Fibroblast of pulmonary artery (primary cell): ENCODE measurements around the gene ZNF398.

Source experiments
- DNase-seq: peaks from one replicate; pipeline ENCODE4 v3.0.0-alpha.2; 2010; ENCODE audit warnings: low read depth
- H3K4me3 ChIP-seq: replicated peaks from 2 replicates; pipeline ENCODE4 v1.5.1; 2011; ENCODE audit warnings: low read depth, mild to moderate bottlenecking, control low read depth, low read length, moderate library complexity
- TF ChIP-seq, protein P1 (sequence below): IDR thresholded peaks from 2 replicates; pipeline ENCODE4 v1.5.1; 2011; ENCODE audit warnings: mild to moderate bottlenecking, control low read depth, low read length, inconsistent platforms; ENCODE audit errors: missing control alignments

ZNF398 gene

GRCh38 chr7:149216402-149216801 lies 69.1 kb downstream of the ZNF398 start:
- DNase-seq = no peak
- no peak overlapping the region for H3K4me3 ChIP-seq
- TF ChIP-seq, protein P1, sequence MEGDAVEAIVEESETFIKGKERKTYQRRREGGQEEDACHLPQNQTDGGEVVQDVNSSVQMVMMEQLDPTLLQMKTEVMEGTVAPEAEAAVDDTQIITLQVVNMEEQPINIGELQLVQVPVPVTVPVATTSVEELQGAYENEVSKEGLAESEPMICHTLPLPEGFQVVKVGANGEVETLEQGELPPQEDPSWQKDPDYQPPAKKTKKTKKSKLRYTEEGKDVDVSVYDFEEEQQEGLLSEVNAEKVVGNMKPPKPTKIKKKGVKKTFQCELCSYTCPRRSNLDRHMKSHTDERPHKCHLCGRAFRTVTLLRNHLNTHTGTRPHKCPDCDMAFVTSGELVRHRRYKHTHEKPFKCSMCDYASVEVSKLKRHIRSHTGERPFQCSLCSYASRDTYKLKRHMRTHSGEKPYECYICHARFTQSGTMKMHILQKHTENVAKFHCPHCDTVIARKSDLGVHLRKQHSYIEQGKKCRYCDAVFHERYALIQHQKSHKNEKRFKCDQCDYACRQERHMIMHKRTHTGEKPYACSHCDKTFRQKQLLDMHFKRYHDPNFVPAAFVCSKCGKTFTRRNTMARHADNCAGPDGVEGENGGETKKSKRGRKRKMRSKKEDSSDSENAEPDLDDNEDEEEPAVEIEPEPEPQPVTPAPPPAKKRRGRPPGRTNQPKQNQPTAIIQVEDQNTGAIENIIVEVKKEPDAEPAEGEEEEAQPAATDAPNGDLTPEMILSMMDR = no peak

DNA sequence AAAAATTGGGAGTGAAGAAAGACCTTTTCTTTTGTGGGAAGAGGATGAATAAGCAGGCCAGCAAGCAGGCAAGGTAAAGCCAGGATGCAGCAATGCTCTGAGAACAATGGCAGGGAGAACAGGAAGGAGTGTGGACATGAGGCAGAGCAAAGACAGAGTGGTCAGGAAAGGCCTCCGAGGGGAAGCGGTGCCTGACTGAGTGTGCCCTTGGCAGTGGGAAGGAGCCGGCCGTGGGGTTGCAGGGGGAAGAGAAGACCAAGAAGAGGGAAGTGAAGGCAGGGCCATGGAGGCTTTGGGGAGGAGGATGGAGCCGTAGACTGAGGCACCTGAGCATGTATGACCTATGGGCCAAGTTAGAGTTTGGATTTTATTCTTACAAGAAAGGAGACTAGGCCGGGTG lies 70.3 kb downstream of the ZNF398 start:
- TF ChIP-seq, protein P1 = no peak
- no peak overlapping the region for H3K4me3 ChIP-seq
- peak; percentile 27 for DNase-seq

GRCh38 chr7:149218469-149219420 lies 71.5 kb downstream of the ZNF398 start:
- no peak overlapping the region for H3K4me3 ChIP-seq
- no peak for DNase-seq
- TF ChIP-seq, protein P1 = no peak

DNA sequence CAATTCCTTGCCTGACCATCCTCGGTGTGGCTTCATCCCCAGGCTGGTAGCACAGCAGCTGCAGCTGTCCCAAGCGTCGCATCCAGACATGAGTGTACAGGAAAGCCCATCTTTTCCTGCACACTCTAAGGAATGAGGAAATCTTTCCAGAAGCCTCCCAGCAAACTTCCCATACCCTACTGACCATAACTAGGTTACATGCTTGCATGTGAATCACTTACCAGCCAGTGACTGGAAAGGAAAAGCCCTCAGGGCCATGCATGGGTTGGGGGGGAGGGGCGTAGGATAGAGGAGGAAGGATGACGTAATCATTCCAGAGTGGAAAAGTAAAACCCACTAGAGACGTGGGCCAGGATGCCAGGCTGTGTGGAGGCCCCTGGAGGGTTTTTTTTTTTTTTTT lies 73.3 kb downstream of the ZNF398 start:
- no peak overlapping the region for H3K4me3 ChIP-seq
- TF ChIP-seq, protein P1 = no peak

GRCh38 chr7:149223176-149223575 lies 75.9 kb downstream of the ZNF398 start:
- DNase-seq = no peak
- no peak overlapping the region for H3K4me3 ChIP-seq
- TF ChIP-seq, protein P1 = no peak

More for the DNA sequence above, 73.3 kb downstream of the ZNF398 start:
- DNase-seq = peak; percentile 51

- TF ChIP-seq, protein P1 = no peak
- DNase-seq = no peak
- no peak overlapping the region for H3K4me3 ChIP-seq
Observed at GRCh38 chr7:149223761-149224160, 76.5 kb downstream of the ZNF398 start.
